Measurements from ENCODE around the gene CRIP2.

CRIP2 gene

DNA sequence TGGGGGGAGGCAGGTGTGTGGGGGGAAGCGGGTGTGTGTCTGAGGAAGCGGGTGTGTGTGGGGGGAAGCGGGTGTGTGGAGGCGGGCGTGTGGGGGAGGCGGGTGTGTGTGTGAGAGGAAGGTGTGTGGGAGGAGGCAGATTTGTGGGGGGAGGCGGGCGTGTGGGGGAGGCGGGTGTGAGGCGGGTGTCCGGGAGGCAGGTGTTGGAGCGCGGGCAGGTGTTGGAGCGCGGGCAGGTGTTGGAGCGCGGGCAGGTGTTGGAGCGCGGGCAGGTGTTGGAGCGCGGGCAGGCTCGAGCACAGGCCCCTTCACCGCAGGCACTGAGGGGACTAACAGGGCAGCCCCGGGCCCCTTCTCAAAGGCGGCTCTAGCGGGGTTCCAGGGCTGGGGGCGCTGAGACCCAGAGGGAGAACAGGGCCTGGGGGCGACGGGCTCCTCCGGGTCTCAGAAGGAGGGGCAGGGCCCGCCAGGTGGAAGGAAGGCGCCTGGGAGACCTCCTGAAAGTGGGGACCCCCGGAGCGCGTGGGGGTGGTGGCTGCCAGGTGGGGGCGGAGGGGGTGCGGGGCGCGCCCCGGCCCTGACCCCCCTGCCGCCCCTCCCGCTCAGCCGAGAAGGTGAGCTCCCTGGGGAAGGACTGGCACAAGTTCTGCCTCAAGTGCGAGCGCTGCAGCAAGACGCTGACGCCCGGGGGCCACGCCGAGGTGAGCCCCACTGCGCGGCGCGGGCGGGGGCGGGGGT lies 3.2 kb downstream of the CRIP2 start:
- DNase-seq, result peak; percentile 45

DNA sequence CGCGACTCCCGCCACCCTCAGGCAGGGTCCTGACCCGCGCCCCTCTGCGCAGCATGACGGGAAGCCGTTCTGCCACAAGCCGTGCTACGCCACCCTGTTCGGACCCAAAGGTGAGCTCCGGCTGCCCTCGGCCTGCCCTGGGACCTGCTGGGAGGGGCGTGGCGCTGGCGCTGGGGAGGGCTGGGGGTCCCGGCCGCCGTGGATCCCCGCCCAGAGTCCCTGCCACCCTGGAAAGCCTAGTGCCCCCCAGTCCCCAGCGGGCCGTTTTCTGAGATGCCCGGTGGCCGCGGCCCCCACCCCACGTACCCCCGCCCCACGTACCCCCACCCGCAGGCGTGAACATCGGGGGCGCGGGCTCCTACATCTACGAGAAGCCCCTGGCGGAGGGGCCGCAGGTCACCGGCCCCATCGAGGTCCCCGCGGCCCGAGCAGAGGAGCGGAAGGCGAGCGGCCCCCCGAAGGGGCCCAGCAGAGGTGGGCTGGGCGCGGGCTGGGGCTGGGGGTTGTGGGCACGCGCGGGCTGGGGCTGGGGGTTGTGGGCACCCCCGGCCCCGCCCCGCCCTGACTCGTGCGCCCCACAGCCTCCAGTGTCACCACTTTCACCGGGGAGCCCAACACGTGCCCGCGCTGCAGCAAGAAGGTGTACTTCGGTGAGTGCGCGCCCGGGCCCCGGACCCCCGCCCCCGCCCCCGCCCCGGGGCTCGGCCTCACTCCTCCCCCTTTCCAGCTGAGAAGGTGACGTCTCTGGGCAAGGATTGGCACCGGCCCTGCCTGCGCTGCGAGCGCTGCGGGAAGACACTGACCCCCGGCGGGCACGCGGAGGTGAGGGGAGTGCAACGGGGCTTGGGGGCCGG lies 4.0 kb downstream of the CRIP2 start:
- DNase-seq, result no peak

DNA sequence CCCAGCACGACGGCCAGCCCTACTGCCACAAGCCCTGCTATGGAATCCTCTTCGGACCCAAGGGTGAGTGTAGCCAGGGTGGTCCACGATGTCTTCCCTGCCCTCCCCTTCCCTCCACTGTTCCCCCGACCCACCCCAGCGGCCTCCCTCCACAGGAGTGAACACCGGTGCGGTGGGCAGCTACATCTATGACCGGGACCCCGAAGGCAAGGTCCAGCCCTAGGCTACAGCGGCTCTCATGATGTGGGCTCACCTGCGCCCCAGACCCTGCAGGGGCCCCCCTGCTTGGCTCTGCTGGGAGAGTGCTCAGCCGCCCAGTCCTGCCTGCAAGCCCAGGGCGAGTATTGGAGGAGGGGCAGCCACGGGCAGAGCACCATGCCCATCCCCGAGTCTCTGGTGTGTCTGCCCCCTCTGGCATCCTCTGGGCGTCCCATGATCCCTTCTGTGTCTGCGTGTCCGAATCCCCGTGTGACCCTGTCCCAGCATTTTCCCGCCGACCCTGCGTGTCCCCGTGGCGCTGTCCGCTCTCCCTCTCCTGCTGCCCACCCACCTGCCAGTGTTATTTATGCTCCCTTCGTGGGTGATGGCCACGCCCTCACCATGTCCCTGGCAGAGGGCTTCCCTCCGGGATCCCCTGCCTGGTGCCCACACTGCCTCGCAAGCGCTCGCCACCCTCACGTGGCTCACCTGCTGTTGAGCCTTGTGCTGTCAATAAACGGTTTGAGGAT lies 5.0 kb downstream of the CRIP2 start:
- DNase-seq, result peak; percentile 46

DNA sequence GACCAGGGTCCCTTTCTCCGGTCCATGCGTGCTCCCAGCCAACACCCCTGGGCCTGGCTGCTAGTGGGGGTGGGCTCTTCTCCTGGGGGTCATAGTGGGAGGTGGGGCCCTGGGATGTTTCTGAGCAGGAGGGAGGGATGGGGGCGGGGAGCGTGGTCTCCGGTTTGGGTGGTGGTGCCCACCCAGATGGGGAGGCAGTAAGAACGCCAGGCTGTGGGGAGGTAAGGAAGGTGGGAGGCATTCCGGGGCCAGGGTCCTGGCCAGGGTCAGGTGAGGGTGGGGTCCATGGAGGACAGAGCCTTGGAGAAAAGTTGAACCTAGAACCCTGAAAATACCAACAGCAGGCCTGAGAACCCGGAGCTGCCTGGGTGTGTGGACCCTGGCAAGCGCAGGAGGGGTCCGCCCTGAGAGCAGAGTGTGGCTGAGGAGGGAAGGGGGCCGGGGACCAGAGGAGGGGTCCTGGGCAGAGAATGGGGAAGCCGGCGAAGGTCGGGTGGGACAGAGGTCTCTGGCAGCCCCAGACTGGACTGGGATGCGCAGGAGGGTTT lies 5.7 kb downstream of the CRIP2 start:
- no peak for DNase-seq

DNA sequence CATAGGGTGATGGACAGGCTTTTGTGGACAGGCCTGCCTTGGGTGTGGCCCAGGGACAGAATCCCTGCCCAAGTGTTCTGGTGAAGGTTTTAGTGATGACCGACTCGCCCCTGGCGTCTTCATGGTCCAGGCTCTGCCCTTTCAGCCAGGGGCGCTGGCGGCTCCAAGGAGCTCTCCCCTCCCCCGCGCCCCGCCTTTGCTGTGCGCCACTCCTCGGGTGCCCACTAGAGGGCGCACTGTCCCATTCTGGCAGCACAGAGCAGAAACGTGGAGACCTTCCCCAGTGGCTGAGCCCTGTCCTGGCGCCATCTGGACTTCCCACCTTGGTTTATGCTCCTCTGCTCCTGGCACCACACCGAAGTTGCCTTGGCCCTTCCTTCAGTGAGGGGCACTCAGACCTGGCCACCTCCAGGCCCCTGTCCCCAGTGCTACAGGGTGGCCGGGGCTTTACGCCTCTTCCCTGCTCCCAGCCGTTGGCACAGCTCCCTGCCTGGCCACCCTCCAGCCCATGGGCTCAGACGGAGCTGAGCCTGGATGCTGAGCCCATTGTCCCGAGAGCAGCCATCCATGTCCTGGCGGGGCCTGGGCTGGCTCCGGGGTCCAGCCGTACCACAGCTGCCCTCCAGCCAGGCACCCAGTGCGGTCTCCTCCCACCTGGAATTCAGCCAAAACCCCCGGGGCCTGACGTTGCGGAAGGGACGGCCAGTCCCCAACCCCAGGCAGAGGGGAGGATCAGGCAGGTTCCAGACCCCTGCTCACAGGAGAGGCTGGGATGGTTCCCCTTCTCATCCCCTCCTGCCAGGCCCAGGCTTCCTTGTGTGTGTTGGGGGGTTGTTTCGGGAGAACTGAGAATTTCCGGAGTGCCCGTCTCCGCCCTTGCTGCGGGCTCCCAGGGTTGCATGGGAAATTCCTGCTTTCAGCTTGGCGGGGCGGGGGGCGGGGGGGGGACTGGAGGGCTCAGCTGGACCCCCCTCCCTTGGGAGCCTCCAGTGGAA lies 6.5 kb downstream of the CRIP2 start:
- DNase-seq, result peak; percentile 87

DNA sequence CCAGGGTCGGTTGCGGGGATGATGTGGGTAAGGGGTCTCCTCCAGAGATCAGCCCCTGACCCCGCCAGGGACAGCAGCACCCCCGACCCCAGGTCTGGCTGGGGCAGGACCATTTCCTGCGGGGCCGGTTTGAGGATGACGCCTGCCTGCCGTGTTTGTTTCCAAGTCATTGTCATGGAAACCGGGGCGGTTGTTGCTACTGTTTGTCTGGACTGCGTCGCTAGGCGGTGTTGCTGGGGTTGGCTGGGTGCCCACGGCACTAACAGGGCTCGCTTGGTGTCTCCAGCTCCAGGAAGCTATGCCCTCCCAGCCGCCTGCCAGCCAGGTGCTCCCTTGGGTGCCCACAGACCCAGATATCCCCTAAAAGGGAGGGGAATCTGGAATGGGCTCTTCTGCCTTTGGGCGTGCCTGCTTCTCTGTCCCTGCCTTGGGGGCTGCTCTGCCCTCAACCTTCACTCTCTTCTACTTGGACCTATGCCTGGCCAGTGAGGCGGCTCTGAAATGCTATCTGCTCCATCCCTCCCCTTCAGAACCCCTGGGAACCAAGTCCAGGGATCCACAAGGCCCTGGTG lies 7.4 kb downstream of the CRIP2 start:
- DNase-seq, result peak; percentile 98

DNA sequence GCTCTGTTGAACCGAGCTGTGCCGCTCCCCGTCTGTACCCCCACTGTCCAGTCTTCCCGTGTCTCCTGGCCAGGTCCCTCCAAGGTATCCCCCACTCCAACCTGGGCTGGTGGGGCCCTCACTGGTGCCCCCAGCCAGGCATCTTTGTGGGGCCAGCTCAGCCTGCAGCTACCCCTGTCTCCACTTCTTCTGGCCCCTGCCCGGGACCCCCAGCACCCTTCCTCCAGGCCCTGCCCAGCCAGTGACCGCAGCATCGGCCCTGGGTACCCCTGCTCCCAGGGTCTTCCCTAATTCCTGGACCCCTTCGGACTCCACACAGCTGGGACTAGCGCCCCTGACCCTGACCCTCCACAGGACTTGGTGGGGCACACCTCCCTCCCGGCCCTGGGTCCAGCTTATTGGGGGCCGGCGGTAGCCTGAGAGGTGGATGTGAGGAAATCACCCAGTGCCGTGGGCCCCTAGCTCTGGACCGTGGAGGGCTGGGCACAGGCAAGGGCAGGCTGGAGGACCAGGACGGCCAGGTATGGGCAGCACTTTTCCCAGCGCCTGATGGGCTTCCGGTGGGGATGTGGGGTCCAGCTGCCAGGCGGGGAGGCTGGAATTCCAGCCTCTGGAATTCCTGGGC lies 8.0 kb downstream of the CRIP2 start:
- no peak for DNase-seq

DNA sequence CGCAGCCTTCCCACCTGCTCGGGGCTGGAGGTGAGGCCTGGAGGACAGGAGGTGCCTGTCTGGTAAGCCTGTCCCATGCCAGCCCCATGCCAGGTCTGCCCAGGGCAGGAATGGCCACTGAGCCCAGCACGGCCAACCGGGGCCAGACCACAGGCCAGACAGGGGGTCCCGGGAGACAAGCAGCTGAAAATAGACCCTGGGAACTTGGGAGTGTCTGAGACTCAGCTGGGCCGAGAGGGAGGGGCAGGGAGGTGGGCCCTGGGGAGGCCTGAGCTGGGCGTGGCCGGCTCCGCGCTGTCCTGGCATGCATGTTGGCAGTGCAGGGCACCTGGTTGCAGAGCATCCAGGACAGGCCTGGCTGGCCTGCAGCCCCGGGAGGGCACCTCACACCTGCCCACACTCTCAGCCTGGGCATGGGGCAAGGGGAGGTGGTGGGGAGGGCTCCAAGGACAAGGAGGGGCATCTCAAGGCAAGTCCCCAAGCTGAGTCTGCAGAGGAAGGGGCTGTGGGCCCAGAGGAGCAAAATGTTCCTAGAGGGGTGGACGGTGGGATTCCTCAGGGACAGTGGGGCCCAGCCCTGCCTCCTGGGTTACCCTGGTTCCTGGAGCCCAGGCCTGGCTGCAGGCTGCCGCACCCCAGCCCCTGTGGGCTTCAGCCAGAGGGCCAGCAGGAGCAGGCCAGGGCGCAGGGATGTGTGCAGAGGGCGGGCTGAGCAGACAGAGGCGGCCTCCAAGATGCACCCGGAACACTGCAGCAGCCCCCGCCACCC lies 8.9 kb downstream of the CRIP2 start:
- no peak for DNase-seq

DNA sequence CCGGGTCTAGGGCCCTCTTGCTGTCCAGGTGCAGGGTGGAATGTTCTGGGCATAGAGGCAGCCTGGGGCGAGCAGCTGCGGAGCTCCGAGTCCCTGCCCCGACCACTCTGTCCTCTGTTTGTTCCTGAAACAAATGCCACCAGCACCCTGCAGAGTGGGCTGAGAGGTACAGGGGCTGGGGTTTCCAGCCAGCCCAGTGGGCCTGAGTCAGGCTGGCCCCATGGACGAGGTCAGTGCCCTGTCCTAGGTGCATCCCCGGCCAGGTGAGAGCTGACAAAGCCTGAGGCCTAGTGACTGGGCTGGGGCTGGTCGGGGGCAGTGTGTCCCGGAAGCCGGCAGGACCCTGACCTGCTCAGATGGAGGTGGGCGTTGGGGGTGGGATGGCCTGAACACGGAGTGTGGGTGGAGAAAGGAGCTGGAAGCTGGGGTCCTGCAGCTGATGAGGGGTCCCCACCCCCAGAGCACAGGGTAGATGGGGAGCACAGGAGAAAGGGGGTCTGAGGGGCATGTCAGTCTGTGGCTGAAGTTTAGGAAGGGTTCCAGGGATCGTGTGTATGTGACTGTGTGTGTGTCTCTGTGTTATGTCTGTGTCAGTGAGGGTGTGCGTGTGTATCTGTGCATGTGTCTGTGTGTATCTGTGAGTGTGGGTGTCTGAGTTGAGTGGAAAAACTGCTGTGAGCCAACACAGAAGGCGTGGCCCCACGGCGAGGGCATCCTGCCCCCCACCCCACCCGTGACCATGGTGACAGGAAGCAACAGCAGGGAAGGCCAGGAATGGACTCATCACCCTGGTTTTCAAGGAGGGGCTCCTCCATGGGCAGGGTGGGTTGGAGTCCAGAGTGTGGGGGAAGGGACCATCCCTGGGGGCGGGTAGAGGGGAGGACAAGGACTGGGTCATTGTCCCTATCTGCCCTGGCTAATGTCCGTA lies 9.7 kb downstream of the CRIP2 start:
- DNase-seq, result no peak

DNA sequence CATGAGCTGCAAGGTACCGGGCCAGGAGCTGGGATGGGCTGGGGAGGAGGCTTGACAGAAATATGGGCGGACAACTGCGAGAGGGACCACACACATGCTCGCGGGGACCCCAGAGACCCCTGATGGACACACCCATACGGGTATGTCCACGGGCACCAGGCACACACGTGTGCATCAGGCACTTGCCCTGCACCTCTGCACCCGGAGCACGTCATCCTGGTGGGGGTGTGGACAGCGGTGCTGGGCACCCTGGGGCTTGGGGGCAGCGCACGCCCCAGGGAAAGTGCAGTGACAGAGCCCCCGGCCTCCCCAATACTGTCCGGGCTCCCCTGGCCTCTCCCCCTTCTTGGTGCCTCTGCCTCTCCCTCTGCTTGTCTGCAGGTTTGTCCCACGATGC lies 10.4 kb downstream of the CRIP2 start:
- no peak for DNase-seq

DNA sequence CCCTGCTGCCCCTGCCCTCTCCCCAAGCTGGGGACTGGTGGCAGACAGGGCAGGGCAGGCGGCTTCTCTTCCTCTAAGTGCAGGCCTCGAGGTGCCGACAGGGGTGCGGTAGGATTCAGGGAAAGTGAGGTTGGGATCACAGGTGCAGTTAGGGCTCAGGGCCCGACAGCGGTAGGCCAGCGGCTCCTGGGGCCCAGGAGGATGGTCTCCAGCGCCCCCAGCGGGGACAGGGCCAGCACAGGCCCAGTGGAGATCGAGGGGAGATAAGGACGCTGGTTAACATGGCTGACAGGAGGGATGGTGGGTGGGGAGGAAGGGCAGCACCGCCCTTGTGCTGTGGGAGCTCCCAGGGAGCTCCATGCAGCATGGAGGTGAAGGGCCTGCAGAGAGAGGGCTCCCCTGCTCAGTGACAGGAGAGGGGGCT lies 11.1 kb downstream of the CRIP2 start:
- DNase-seq, result peak; percentile 60

DNA sequence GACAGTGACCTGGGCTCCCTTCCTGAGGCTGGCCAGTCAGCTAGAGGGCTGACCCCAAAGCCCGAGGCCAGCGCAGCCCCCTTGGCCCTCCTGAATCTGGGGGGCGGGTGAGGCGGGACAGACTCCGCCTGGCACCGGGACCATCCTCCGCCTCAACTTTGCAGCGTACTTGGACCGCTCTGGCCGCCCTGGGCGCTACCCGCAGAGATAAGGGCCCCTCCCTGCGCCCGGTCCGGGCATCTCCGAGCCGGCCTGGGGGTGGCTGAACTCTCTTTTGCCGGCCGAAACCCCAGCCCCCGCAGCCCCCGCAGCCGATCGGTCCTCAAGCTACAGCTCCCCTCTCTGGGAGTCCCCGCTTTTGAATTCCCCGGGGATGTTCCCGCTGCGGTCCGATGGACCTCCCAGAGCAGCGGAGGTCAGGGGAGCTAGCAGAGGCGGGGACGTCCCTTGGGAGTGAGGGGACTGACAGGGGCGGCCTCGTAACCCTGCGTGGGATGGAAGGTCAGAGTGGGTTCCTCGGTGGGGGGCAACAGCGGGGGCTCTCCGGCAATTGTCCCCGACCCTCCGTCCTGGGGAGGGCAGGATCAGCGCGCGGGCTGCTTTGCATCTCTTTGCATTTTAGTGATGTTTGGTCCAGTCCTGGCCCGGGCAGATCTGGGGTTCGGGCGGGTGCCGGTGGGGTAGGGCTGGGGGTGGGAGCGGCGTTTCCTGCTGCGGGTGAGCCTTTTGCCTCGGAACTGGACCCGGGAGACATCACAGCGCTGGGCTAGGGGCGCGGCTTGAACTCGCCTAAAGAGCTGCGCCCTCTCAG lies 11.7 kb downstream of the CRIP2 start, which contains the start of gene CRIP1:
CRIP1 (plus strand) TSS at position 724 of the 811 bp plus-strand sequence. CDS start 374 bp downstream, outside the sequence.
- peak; percentile 40 for DNase-seq

DNA sequence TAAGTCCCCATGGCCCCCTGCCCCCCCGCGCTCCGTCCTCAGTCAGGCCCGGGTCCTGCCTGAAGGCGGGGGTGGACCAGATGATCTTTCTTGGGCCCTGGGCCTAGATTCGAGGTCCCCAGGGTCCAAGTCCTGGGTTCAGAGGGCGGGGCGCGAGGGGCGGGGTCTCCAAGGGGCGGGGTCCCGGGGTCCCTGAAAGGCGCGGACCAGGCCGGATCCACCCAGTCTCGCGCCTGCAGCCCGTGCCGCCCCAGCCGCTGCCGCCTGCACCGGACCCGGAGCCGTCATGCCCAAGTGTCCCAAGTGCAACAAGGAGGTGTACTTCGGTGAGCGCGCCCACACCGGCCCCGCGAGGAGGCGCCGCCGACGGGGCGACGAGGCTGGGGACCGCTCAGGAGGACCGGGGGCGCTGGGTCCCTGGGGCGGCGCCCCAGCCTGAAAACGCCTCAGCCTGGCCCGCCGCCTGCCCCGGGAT lies 12.4 kb downstream of the CRIP2 start:
- DNase-seq, result peak; percentile 52

DNA sequence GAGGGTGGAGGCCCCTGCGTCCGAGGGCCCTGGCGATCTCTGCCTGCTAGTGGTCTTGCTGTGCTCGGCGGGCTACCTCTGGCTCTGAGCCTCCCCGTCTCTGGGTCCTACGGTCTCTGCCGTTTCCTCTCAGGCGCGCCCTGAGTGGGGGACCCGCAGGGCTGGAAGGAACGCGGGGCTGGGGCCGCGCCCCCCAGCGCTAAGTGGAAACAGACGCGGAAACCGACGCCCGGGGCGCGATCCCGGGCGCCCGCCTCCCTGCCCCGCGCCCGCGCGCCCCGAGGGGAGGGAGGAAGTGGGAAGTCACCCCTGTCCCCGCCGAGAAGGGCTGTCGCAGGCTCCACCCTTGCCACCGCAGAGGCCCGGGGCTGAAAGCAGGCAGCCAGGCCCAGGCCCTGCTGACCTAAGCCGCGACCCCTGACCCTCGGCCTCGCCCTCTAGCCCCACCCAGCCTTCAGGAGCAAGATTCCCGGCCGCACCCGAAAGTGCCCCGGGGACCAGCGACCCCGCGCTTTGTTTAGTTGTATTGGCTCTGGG lies 12.9 kb downstream of the CRIP2 start:
- DNase-seq, result peak; percentile 60

DNA sequence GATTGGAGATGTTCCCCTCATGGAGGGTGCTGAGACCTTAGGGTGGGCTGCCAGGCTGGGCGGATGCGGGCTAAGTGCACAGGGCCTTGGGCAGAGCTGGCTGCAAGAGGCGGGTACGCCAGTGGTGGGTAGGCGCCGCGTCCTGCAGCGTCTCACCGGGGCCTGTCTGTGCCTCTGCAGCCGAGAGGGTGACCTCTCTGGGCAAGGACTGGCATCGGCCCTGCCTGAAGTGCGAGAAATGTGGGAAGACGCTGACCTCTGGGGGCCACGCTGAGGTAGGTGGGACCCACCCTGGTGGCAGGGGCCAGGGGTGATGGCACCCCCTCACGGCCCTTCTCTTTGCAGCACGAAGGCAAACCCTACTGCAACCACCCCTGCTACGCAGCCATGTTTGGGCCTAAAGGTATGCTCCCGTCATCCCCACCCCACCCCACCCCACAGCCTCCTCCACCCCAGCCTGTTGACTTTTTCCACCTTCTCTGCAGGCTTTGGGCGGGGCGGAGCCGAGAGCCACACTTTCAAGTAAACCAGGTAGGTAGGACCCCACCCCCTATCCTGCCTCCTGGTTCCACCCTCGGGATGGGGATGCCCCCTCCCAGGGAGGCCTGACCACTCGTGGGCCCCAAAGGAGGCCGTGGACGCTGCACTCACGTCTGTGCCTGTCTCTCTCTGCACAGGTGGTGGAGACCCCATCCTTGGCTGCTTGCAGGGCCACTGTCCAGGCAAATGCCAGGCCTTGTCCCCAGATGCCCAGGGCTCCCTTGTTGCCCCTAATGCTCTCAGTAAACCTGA lies 13.6 kb downstream of the CRIP2 start:
- no peak for DNase-seq

DNA sequence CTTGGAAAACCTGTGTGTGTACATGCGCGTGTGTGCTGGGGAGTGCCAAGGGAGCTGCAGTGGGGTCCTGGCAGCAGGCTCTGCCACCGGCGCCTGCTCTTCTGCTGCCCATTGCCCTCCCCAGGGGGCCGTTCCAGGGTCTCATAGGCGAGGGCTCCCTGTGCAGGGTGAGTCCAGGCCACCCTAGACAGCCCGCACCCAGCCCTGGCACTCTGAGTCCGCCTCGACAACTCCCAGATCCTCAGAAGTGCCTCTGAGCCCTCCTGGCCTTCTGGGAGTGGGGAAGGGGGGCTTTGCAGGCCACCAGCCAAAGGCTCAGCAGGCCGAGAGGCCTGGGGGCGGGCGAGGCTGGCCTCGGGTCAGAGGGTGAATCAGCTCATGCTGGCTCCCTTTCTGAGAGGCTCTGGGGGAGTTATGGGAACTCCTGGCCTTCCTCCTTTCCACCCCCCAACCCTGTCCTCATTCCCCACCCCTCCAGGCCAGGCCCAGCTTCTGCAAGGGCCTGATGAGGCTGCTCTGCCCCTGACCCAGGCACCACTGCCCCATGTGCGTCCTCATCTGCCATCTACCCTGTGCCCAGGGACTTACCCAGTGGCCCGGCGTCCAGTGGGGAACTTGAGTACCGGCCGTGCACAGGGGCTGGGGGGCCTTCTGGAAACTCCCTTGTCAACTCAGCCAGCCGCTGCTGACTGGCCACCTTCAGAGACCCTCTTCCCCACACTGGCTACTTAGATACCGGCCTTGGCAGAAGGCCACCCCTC lies 14.3 kb downstream of the CRIP2 start:
- DNase-seq, result no peak
